WTC11 (cell line): ENCODE measurements around the gene ITGAL. TPM values are rescaled to one million over a fixed set of nuclear protein-coding genes. Genes with fewer than 3 reads are reported as not detected.

ENCODE experiments used
- ATAC-seq: fragments of 200-7000 bp; cut with Tn5 transposase; 2 replicates; pipeline ENCODE4 v1.10.0; 2021; ENCODE audit warnings: mild to moderate bottlenecking, moderate library complexity
- CTCF ChIA-PET: fragments of 300-600 bp; sonication (Branson Sonifier 250); formaldehyde crosslinking; loops from one replicate; lab custom pipeline; 2021; ENCODE audit warnings: antibody characterized with exemption; lab: Charles Lee
- POLR2A ChIA-PET: fragments of 350-600 bp; sonication (Branson Sonifier 250); formaldehyde crosslinking; loops from one replicate; lab custom pipeline; 2021; ENCODE audit warnings: antibody characterized with exemption; lab: Charles Lee
- DNase-seq: peaks from one replicate; pipeline ENCODE4 v3.0.0; 2021; ENCODE audit warnings: low spot score
- H3K27ac Mint-ChIP-seq: 2 replicates; pipeline ENCODE4 v1.8.0; 2021; ENCODE audit warnings: mixed read lengths
- H3K27me3 Mint-ChIP-seq: 2 replicates; pipeline ENCODE4 v1.8.0; 2021; ENCODE audit warnings: low read depth, mild to moderate bottlenecking, moderate library complexity, mixed read lengths
- H3K36me3 Mint-ChIP-seq: 2 replicates; pipeline ENCODE4 v1.8.0; 2021; ENCODE audit warnings: mixed read lengths
- H3K4me1 Mint-ChIP-seq: 2 replicates; pipeline ENCODE4 v1.8.0; 2022; ENCODE audit warnings: mixed read lengths
- H3K4me3 Mint-ChIP-seq: 2 replicates; pipeline ENCODE4 v1.8.0; 2021; ENCODE audit warnings: mild to moderate bottlenecking, moderate library complexity, mixed read lengths
- H3K9me3 Mint-ChIP-seq: 2 replicates; pipeline ENCODE4 v1.8.0; 2021; ENCODE audit warnings: mixed read lengths
- AFF4 ChIP-seq: sonication (generic); formaldehyde crosslinking; IDR thresholded peaks from 2 replicates; pipeline ENCODE4 v1.8.1; 2023; ENCODE audit warnings: mild to moderate bottlenecking, missing genetic modification reagents, borderline replicate concordance
- AR ChIP-seq: fragments of 250-450 bp; sonication (Bioruptor Pico); IDR thresholded peaks from 2 replicates; pipeline ENCODE4 v1.9.0; 2021; ENCODE audit warnings: mild to moderate bottlenecking
- CBFB ChIP-seq: sonication (generic); formaldehyde crosslinking; IDR thresholded peaks from 2 replicates; pipeline ENCODE4 v1.8.1; 2022; ENCODE audit warnings: mild to moderate bottlenecking, low read depth, missing genetic modification reagents
- ELF4 ChIP-seq: sonication (generic); formaldehyde crosslinking; IDR thresholded peaks from 2 replicates; pipeline ENCODE4 v1.8.1; 2022; ENCODE audit warnings: low read depth, mild to moderate bottlenecking, moderate library complexity, missing genetic modification reagents
- MAX ChIP-seq: sonication (generic); formaldehyde crosslinking; IDR thresholded peaks from 2 replicates; pipeline ENCODE4 v1.8.0; 2022; ENCODE audit warnings: mild to moderate bottlenecking, missing genetic modification reagents
- NFE2L1 ChIP-seq: sonication (generic); formaldehyde crosslinking; IDR thresholded peaks from 2 replicates; pipeline ENCODE4 v1.8.1; 2023; ENCODE audit warnings: missing genetic modification reagents
- PRRX2 ChIP-seq: fragments of 250-450 bp; sonication (Bioruptor Pico); IDR thresholded peaks from 2 replicates; pipeline ENCODE4 v1.8.0; 2021; ENCODE audit warnings: mild to moderate bottlenecking
- TEAD1 ChIP-seq: sonication (generic); formaldehyde crosslinking; IDR thresholded peaks from 2 replicates; pipeline ENCODE4 v1.8.0; 2022; ENCODE audit warnings: mild to moderate bottlenecking, missing genetic modification reagents
- ZNF138 ChIP-seq: sonication (generic); formaldehyde crosslinking; conservative IDR thresholded peaks from 2 replicates; pipeline ENCODE4 v1.8.1; 2022; ENCODE audit warnings: mild to moderate bottlenecking, moderate library complexity, missing genetic modification reagents
- ZNF281 ChIP-seq: sonication (generic); formaldehyde crosslinking; IDR thresholded peaks from 2 replicates; pipeline ENCODE4 v1.8.0; 2023; ENCODE audit warnings: mild to moderate bottlenecking, missing genetic modification reagents
- ZNF512 ChIP-seq: sonication (generic); formaldehyde crosslinking; IDR thresholded peaks from 2 replicates; pipeline ENCODE4 v1.8.1; 2022; ENCODE audit warnings: missing genetic modification reagents, borderline replicate concordance
- total RNA-seq: library from RNA; stranded (reverse); gene quantifications from 3 replicates; pipeline ENCODE4 v1.2.3, GENCODE V29; 2021

The ITGAL gene
- total RNA-seq, 1 experiment from 2014 or later, result 1.0 TPM

GRCh38 chr16:30444231-30445148 is 28.1 kb upstream of the ITGAL start (continued):
- TF ChIP-seq AR (CRISPR knock-in tag) (no peak), ZNF512 (no peak)
- TF ChIP-seq, all 79 proteins: peak for 0

- ChIA-PET CTCF (interaction anchor here (1.0 to 4.5 kb wide), 3 partner anchors 15 to 170 kb away, joined by 3 to 25 read pairs (median 9); partner anchors contain the start of gene DCTPP1), POLR2A (interaction anchor here (1.0 kb wide), 1 partner anchor 141 kb away, joined by 4 read pairs; no protein-coding TSS in a partner anchor)
- Mint-ChIP-seq H3K27me3 (peaks cover 28% of the 10 kb centered on the region), H3K4me1 (peaks cover 22% of the 10 kb centered on the region), H3K4me3 (peak overlapping the region; percentile 77), H3K36me3 (peaks cover 19% of the 10 kb centered on the region), H3K27ac (no peak overlapping the region), H3K9me3 (peaks cover 16% of the 10 kb centered on the region)
- peak; percentile 19 for ATAC-seq
- DNase-seq, result no peak
- TF ChIP-seq NFE2L1 (no peak), AFF4 (CRISPR knock-in tag) (no peak), ELF4 (CRISPR knock-in tag) (no peak), ZNF138 (CRISPR knock-in tag) (no peak), TEAD1 (CRISPR knock-in tag) (no peak), CBFB (CRISPR knock-in tag) (no peak), PRRX2 (CRISPR knock-in tag) (no peak), MAX (CRISPR knock-in tag) (no peak), ZNF281 (CRISPR knock-in tag) (no peak)
These were observed 27.5 kb upstream of the ITGAL start for GRCh38 chr16:30445149-30445407.
